PC-9 (cell line): ENCODE measurements around the gene MCTP2. TPM values are rescaled to one million over a fixed set of nuclear protein-coding genes. Genes with fewer than 3 reads are reported as not detected.

Experiments
- BruUV-seq: library from RNA; stranded (reverse); fragments of 400-500 nt; replicated peaks from 2 replicates; lab custom pipeline; 2021; lab: Mats Ljungman, UMichigan
- CTCF ChIA-PET: fragments of 300-600 bp; sonication (Branson Sonifier 250); formaldehyde crosslinking; loops from one replicate; lab custom pipeline; 2022; ENCODE audit warnings: antibody characterized with exemption; lab: Charles Lee
- POLR2A ChIA-PET: fragments of 300-600 bp; sonication (Branson Sonifier 250); formaldehyde crosslinking; loops from one replicate; lab custom pipeline; 2022; ENCODE audit warnings: antibody characterized with exemption; ENCODE audit not compliant: unreplicated experiment; lab: Charles Lee
- DNase-seq, 2 experiments: peaks; one replicate each; pipeline versions ENCODE4 v3.0.0 to v3.0.0-alpha.2; 2015 to 2022; ENCODE audit warnings: mixed read lengths in 1 of 2
- H2AFZ ChIP-seq: fragments of 200-600 bp; sonication (generic); 2 replicates; pipeline ENCODE4 v1.8.1; 2017; ENCODE audit warnings: antibody characterized with exemption
- H3F3A ChIP-seq: fragments of 200-600 bp; sonication (generic); 2 replicates; pipeline ENCODE4 v1.8.1; 2017; ENCODE audit warnings: antibody characterized with exemption, mild to moderate bottlenecking, low read depth; ENCODE audit not compliant: insufficient read depth
- H3K27ac ChIP-seq: fragments of 200-600 bp; sonication (generic); 2 replicates; pipeline ENCODE4 v1.6.1; 2016; ENCODE audit warnings: mixed run types
- H3K27me3 ChIP-seq: fragments of 200-600 bp; sonication (generic); 2 replicates; pipeline ENCODE4 v1.6.1; 2016; ENCODE audit warnings: low read depth, mixed run types; ENCODE audit not compliant: insufficient read depth
- H3K36me3 ChIP-seq: fragments of 200-600 bp; sonication (generic); 2 replicates; pipeline ENCODE4 v1.6.1; 2016; ENCODE audit warnings: low read depth, mixed run types
- H3K4me1 ChIP-seq: fragments of 200-600 bp; sonication (generic); replicated peaks from 2 replicates; pipeline ENCODE4 v1.6.1; 2016; ENCODE audit warnings: mixed run types; ENCODE audit not compliant: insufficient read depth
- H3K4me2 ChIP-seq: fragments of 200-600 bp; sonication (generic); 2 replicates; pipeline ENCODE4 v1.6.1; 2017; ENCODE audit warnings: mixed run types
- H3K4me3 ChIP-seq: fragments of 200-600 bp; sonication (generic); 2 replicates; pipeline ENCODE4 v1.6.1; 2016; ENCODE audit warnings: mixed run types
- H3K79me2 ChIP-seq: fragments of 200-600 bp; sonication (generic); 2 replicates; pipeline ENCODE4 v1.6.1; 2017; ENCODE audit warnings: low read depth, mixed run types
- H3K9me2 ChIP-seq: fragments of 200-600 bp; sonication (generic); 2 replicates; pipeline ENCODE4 v1.8.1; 2017; ENCODE audit warnings: mild to moderate bottlenecking; ENCODE audit not compliant: insufficient read depth
- H3K9me3 ChIP-seq: fragments of 200-600 bp; sonication (generic); 2 replicates; pipeline ENCODE4 v1.8.1; 2016; ENCODE audit warnings: low read depth; ENCODE audit not compliant: insufficient read depth
- H4K20me1 ChIP-seq: fragments of 200-600 bp; sonication (generic); 2 replicates; pipeline ENCODE4 v1.8.1; 2017; ENCODE audit not compliant: insufficient read depth
- CTCF ChIP-seq: fragments of 200-600 bp; sonication (generic); conservative IDR thresholded peaks from 2 replicates; pipeline ENCODE4 v1.6.1; 2017; ENCODE audit warnings: mixed run types, antibody characterized with exemption, mild to moderate bottlenecking, moderate library complexity
- EZH2 ChIP-seq: fragments of 200-600 bp; sonication (generic); IDR thresholded peaks from 2 replicates; pipeline ENCODE4 v1.8.0; 2017; ENCODE audit warnings: antibody characterized with exemption, low read depth
- intact Hi-C: fragments of 100-400 bp; cut with micrococcal nuclease; formaldehyde crosslinking; loops from one replicate; pipeline ENCODE4 v1.10.0; 2022; ENCODE audit not compliant: unreplicated experiment
- total RNA-seq: library from RNA; stranded (reverse); gene quantifications from 2 replicates; pipeline ENCODE4 v1.2.3, GENCODE V29; 2021

The MCTP2 gene
- total RNA-seq, 1 experiment from 2014 or later: 5.7 TPM

- Histone ChIP-seq H3K4me2 (no peak overlapping the region), H3K9me3 (0 out of 2 replicates have a peak, but pooled peaks cover 5% of the 10 kb centered on the region), H3K4me3 (no peak overlapping the region), H3K9me2 (no peaks in the 10 kb centered on the region), H3K79me2 (no peaks in the 10 kb centered on the region), H3K27ac (no peak overlapping the region), H3K36me3 (no peaks in the 10 kb centered on the region), H3K27me3 (no peaks in the 10 kb centered on the region), H3K4me1 (no peaks in the 10 kb centered on the region), H3F3A (no peaks in the 10 kb centered on the region), H2AFZ (no peak overlapping the region), H4K20me1 (no peaks in the 10 kb centered on the region)
- TF ChIP-seq CTCF: no peak
- TF ChIP-seq EZH2: no peak
- no peak for DNase-seq
- ChIA-PET POLR2A (no interaction called here), CTCF (no interaction called here)
- no TSS peak for BruUV-seq
- intact Hi-C loops: no loop called here
Measured at GRCh38 chr15:94295275-94295674, 63.9 kb downstream of the MCTP2 start.

GRCh38 chr15:94296717-94297116 lies 65.4 kb downstream of the MCTP2 start:
- Histone ChIP-seq H3K9me3 (no peaks in the 10 kb centered on the region), H3K27ac (no peak overlapping the region), H3K9me2 (no peaks in the 10 kb centered on the region), H3K4me3 (no peak overlapping the region), H3K4me1 (no peaks in the 10 kb centered on the region), H3K36me3 (no peaks in the 10 kb centered on the region), H3K27me3 (no peaks in the 10 kb centered on the region), H3F3A (no peaks in the 10 kb centered on the region), H2AFZ (no peak overlapping the region), H3K79me2 (no peaks in the 10 kb centered on the region), H3K4me2 (no peak overlapping the region), H4K20me1 (no peaks in the 10 kb centered on the region)
- BruUV-seq: no TSS peak
- DNase-seq: no peak
- ChIA-PET CTCF (interaction anchor here (0.5 kb wide), 1 partner anchor 215 kb away, joined by 3 read pairs; no protein-coding TSS in a partner anchor), POLR2A (no interaction called here)
- intact Hi-C loops: no loop called here
- no peak for TF ChIP-seq CTCF
- no peak for TF ChIP-seq EZH2

GRCh38 chr15:94297558-94297957 lies 66.2 kb downstream of the MCTP2 start:
- DNase-seq: no peak
- Histone ChIP-seq H3K27ac (no peak overlapping the region), H3K36me3 (no peaks in the 10 kb centered on the region), H3K27me3 (no peaks in the 10 kb centered on the region), H2AFZ (no peak overlapping the region), H3K79me2 (no peaks in the 10 kb centered on the region), H3K4me2 (no peak overlapping the region), H3K9me2 (no peaks in the 10 kb centered on the region), H3K4me3 (no peak overlapping the region), H3K4me1 (no peaks in the 10 kb centered on the region), H3K9me3 (no peaks in the 10 kb centered on the region), H3F3A (no peaks in the 10 kb centered on the region), H4K20me1 (no peaks in the 10 kb centered on the region)
- TF ChIP-seq CTCF (no peak), EZH2 (no peak)
- ChIA-PET CTCF (no interaction called here), POLR2A (no interaction called here)
- intact Hi-C loops: no loop called here
- no TSS peak for BruUV-seq
